H1 (cell line): ENCODE measurements around the gene GPN2. TPM values are rescaled to one million over a fixed set of nuclear protein-coding genes. Genes with fewer than 3 reads are reported as not detected.

Experiments used
- CTCF ChIA-PET: fragments of 300-600 bp; sonication (Branson Sonifier 250); formaldehyde crosslinking; loops from one replicate; lab custom pipeline; 2021; ENCODE audit not compliant: partially characterized antibody; lab: Charles Lee
- POLR2A ChIA-PET: fragments of 300-600 bp; sonication (Branson Sonifier 250); formaldehyde crosslinking; loops from one replicate; lab custom pipeline; 2021; ENCODE audit warnings: inconsistent platforms; ENCODE audit not compliant: partially characterized antibody; lab: Charles Lee
- DNase-seq, 2 experiments: peaks; one replicate each; pipeline versions ENCODE4 v3.0.0 to v3.0.0-alpha.2; 2010 to 2022; ENCODE audit warnings: low spot score in 2 of 2, low read depth in 1 of 2, mixed read lengths in 1 of 2
- FAIRE-seq: peaks from 2 replicates; lab custom pipeline; 2011; peaks lifted over from hg19 to GRCh38; lab: Jason Lieb, UNC
- H2AFZ ChIP-seq: 2 replicates; pipeline ENCODE4 v1.8.1; 2012; ENCODE audit warnings: low read length, inconsistent platforms
- H2AK5ac ChIP-seq: 2 replicates; pipeline ENCODE4 v1.6.1; 2013; ENCODE audit warnings: low read depth, low read length
- H2BK120ac ChIP-seq: replicated peaks from 2 replicates; pipeline ENCODE3; 2013; ENCODE audit warnings: low read depth, low read length, inconsistent platforms
- H2BK12ac ChIP-seq: 2 replicates; pipeline ENCODE4 v1.6.1; 2013; ENCODE audit warnings: low read depth, low read length
- H2BK15ac ChIP-seq: 2 replicates; pipeline ENCODE4 v1.6.1; 2013; ENCODE audit warnings: low read length
- H2BK20ac ChIP-seq: 2 replicates; pipeline ENCODE4 v1.6.1; 2013; ENCODE audit warnings: low read length
- H2BK5ac ChIP-seq: 2 replicates; pipeline ENCODE4 v1.6.1; 2013; ENCODE audit warnings: low read depth, low read length
- H3K14ac ChIP-seq: 2 replicates; pipeline ENCODE4 v1.6.1; 2013; ENCODE audit warnings: inconsistent platforms; ENCODE audit not compliant: insufficient read length
- H3K18ac ChIP-seq: 2 replicates; pipeline ENCODE4 v1.6.1; 2013; ENCODE audit warnings: low read length; ENCODE audit errors: extremely low read depth
- H3K23ac ChIP-seq: 2 replicates; pipeline ENCODE4 v1.6.1; 2013; ENCODE audit warnings: inconsistent platforms; ENCODE audit not compliant: insufficient read length
- H3K23me2 ChIP-seq: 2 replicates; pipeline ENCODE4 v1.6.1; 2013; ENCODE audit warnings: low read depth, low read length
- H3K27ac ChIP-seq: 2 replicates; pipeline ENCODE4 v1.6.1; 2011; ENCODE audit warnings: low read depth, low read length, inconsistent platforms
- H3K27me3 ChIP-seq, 4 experiments: replicated peaks in 1 of 4; 1 replicate in 1 of 4; 2 replicates in 3 of 4; pipeline versions ENCODE4 v1.6.1 to v1.8.1; 2011 to 2013; ENCODE audit warnings: low read length in 3 of 4, mild to moderate bottlenecking in 3 of 4, inconsistent platforms in 2 of 4, mixed read lengths in 2 of 4, moderate library complexity in 1 of 4; ENCODE audit not compliant: control insufficient read depth in 3 of 4, insufficient read depth in 3 of 4; ENCODE audit errors: extremely low read depth in 1 of 4
- H3K36me3 ChIP-seq, 4 experiments: 2 replicates each; pipeline versions ENCODE4 v1.6.1 to v1.8.1; 2011 to 2013; ENCODE audit warnings: mild to moderate bottlenecking in 4 of 4, low read length in 3 of 4, moderate library complexity in 2 of 4, control low read depth in 1 of 4, inconsistent platforms in 1 of 4; ENCODE audit not compliant: insufficient read depth in 4 of 4, control insufficient read depth in 2 of 4
- H3K4ac ChIP-seq: replicated peaks from 2 replicates; pipeline ENCODE3; 2013; ENCODE audit warnings: low read length, low read depth, mixed read lengths, inconsistent platforms; ENCODE audit not compliant: insufficient read length
- H3K4me1 ChIP-seq, 4 experiments: replicated peaks in 1 of 4; 1 replicate in 1 of 4; 2 replicates in 3 of 4; pipeline versions ENCODE4 v1.6.1 to v1.8.1; 2011 to 2013; ENCODE audit warnings: low read length in 3 of 4, inconsistent platforms in 2 of 4, mixed read lengths in 1 of 4; ENCODE audit not compliant: insufficient read depth in 4 of 4, control insufficient read depth in 3 of 4
- H3K4me2 ChIP-seq, 2 experiments: 2 replicates each; pipeline versions ENCODE4 v1.6.1 to v1.8.1; 2011 to 2013; ENCODE audit warnings: low read depth in 2 of 2, low read length in 2 of 2, control low read depth in 1 of 2, inconsistent platforms in 1 of 2, mild to moderate bottlenecking in 1 of 2; ENCODE audit not compliant: insufficient read depth in 1 of 2
- H3K4me3 ChIP-seq, 4 experiments: fragments of 200-600, 300-600 bp in 1 of 4; sonication (generic), shearing (Covaris generic), sonication (Bioruptor Twin) in 1 of 4; 2 replicates each; pipeline versions ENCODE4 v1.5.1 to v1.8.1; 2011 to 2016; ENCODE audit warnings: low read length in 4 of 4, low read depth in 3 of 4, control low read depth in 2 of 4, inconsistent platforms in 2 of 4, mild to moderate bottlenecking in 2 of 4, mixed read lengths in 1 of 4, moderate library complexity in 1 of 4; ENCODE audit not compliant: insufficient read depth in 2 of 4; ENCODE audit errors: extremely low read depth in 1 of 4
- H3K56ac ChIP-seq: replicated peaks from 2 replicates; pipeline ENCODE3; 2013; ENCODE audit warnings: low read depth, mild to moderate bottlenecking, mixed read lengths, low read length, inconsistent platforms; ENCODE audit not compliant: insufficient read length
- H3K79me1 ChIP-seq: 2 replicates; pipeline ENCODE4 v1.6.1; 2013; ENCODE audit warnings: low read depth, low read length, control low read depth
- H3K79me2 ChIP-seq, 2 experiments: 2 replicates each; pipeline versions ENCODE4 v1.6.1 to v1.8.1; 2012 to 2013; ENCODE audit warnings: low read length in 2 of 2, mild to moderate bottlenecking in 2 of 2, inconsistent platforms in 1 of 2; ENCODE audit not compliant: insufficient read depth in 2 of 2, control insufficient read depth in 1 of 2
- H3K9ac ChIP-seq, 4 experiments: replicated peaks in 1 of 4; 1 replicate in 1 of 4; 2 replicates in 3 of 4; pipeline versions ENCODE4 v1.6.1 to v1.8.1; 2011 to 2013; ENCODE audit warnings: low read depth in 3 of 4, low read length in 3 of 4, control low read depth in 2 of 4, mild to moderate bottlenecking in 2 of 4, moderate library complexity in 2 of 4, inconsistent platforms in 1 of 4; ENCODE audit errors: extremely low read depth in 1 of 4
- H3K9me3 ChIP-seq, 2 experiments: 2 replicates each; pipeline versions ENCODE4 v1.6.1 to v1.8.1; 2012 to 2013; ENCODE audit warnings: mild to moderate bottlenecking in 2 of 2, moderate library complexity in 2 of 2, control low read depth in 1 of 2, inconsistent platforms in 1 of 2, low read depth in 1 of 2, low read length in 1 of 2, mixed read lengths in 1 of 2; ENCODE audit not compliant: insufficient read depth in 2 of 2
- H4K20me1 ChIP-seq, 2 experiments: replicated peaks in 1 of 2; 2 replicates each; pipeline versions ENCODE3 to v1.8.1; 2011 to 2013; ENCODE audit warnings: inconsistent platforms in 2 of 2, low read length in 2 of 2, mild to moderate bottlenecking in 1 of 2; ENCODE audit not compliant: insufficient read depth in 2 of 2, control insufficient read depth in 1 of 2
- H4K5ac ChIP-seq: 2 replicates; pipeline ENCODE4 v1.6.1; 2013; ENCODE audit warnings: low read length, low read depth, mixed read lengths, inconsistent platforms; ENCODE audit not compliant: insufficient read length
- H4K8ac ChIP-seq: 2 replicates; pipeline ENCODE4 v1.8.0; 2013; ENCODE audit warnings: mild to moderate bottlenecking, moderate library complexity, low read length, inconsistent platforms; ENCODE audit not compliant: insufficient read depth; ENCODE audit errors: extremely low read depth
- H4K91ac ChIP-seq: replicated peaks from 2 replicates; pipeline ENCODE3; 2013; ENCODE audit warnings: low read length, mixed read lengths, inconsistent platforms; ENCODE audit not compliant: insufficient read length
- RAD21 ChIP-seq, 2 experiments: IDR thresholded peaks in 1 of 2; conservative IDR thresholded peaks in 1 of 2; 2 replicates each; pipeline ENCODE4 v1.6.1; 2011; ENCODE audit warnings: low read depth in 2 of 2, low read length in 2 of 2, improper control_type of control experiment in 1 of 2, inconsistent platforms in 1 of 2, mild to moderate bottlenecking in 1 of 2, moderate library complexity in 1 of 2
- WGBS, 2 experiments: shearing (Covaris generic) in 1 of 2; methylation state at CpG; one replicate each; pipeline versions ENCODE4 v1.1.6 to v1.1.7; 2013 to 2015; ENCODE audit warnings: low lambda C conversion rate in 2 of 2, mixed read lengths in 2 of 2, inconsistent platforms in 1 of 2, low coverage in 1 of 2, missing lambda C conversion rate in 1 of 2; ENCODE audit not compliant: insufficient replicate concordance in 2 of 2, insufficient coverage in 1 of 2, insufficient read length in 1 of 2; ENCODE audit errors: extremely low coverage in 1 of 2, missing lambda C conversion rate in 1 of 2; 5-methylcytosine and 5-hydroxymethylcytosine counted together
- polyA plus RNA-seq, 7 experiments: library from polyadenylated mRNA; depleted of rRNA in 3 of 7; stranded (reverse) in 5 of 7; unstranded in 2 of 7; fragments of >200 nt in 5 of 7; fragments of 200-250 nt in 2 of 7; gene quantifications; 1 replicate in 5 of 7; 2 replicates in 1 of 7; 4 replicates in 1 of 7; pipeline versions ENCODE4 v1.2.1 to v1.2.3, GENCODE V29; 2011 to 2013; ENCODE audit warnings: missing spikeins in 2 of 7, mixed read lengths in 2 of 7
- total RNA-seq: library from RNA; stranded (reverse); fragmentation: NEBNext Ultra II Directional; extraction: Animal tissue kit (Norgen Biotek cat#: 25700); gene quantifications from 2 replicates; pipeline ENCODE4 v1.2.1, GENCODE V29; 2021

The GPN2 gene
- total and polyA plus RNA-seq, 2 of the 8 experiments (the other 6 are each of a cell fraction or from before 2014, with no cell fraction given), result 27.3 to 36.8 TPM

GRCh38 chr1:26936823-26937222 lies 46.7 kb upstream of the GPN2 start:
- Histone ChIP-seq H3K56ac (no peak overlapping the region), H2AFZ (no peak overlapping the region), H2BK15ac (no peak overlapping the region), H3K79me1 (peaks cover 8% of the 10 kb centered on the region; the same call in 1 of the 2 replicates), H4K5ac (no peak overlapping the region), H3K9me3 (no peaks in the 10 kb centered on the region), H3K23ac (no peak overlapping the region), H4K20me1 (peaks cover 8 to 17% of the 10 kb centered on the region in 2 experiments), H2BK120ac (no peak overlapping the region), H3K18ac (no peak overlapping the region), H2BK12ac (no peak overlapping the region), H3K23me2 (no peaks in the 10 kb centered on the region), H4K91ac (no peak overlapping the region), H3K9ac (no peak overlapping the region), H2BK20ac (no peak overlapping the region), H3K4ac (no peak overlapping the region), H3K36me3 (peaks cover 5 to 48% (median 25%) of the 10 kb centered on the region in 4 experiments; a peak in 7 of 8 replicates), H3K27me3 (no peaks in the 10 kb centered on the region), H3K4me3 (no peak overlapping the region), H3K4me2 (no peak overlapping the region), H3K79me2 (peaks cover 0 to 27% of the 10 kb centered on the region in 2 experiments; a peak in 2 of 4 replicates), H2AK5ac (no peak overlapping the region), H2BK5ac (no peak overlapping the region), H3K14ac (no peak overlapping the region), H3K27ac (no peak overlapping the region), H4K8ac (no peak overlapping the region), H3K4me1 (peaks cover 0 to 3% (median 0%) of the 10 kb centered on the region in 4 experiments; a peak in 1 of 7 replicates)
- ChIA-PET CTCF (no interaction called here), POLR2A (interaction anchor here (0.9 to 2.8 kb wide), 6 partner anchors 9 to 37 kb away, joined by 3 to 26 read pairs (median 4); partner anchors contain the start of genes GPATCH3 and KDF1)
- 93% methylated on average over 6 of the region's 6 CpGs; no CpG with 5 or more reads in 1 of the 2 experiments for WGBS, 2 experiments
- no peak for FAIRE-seq
- DNase-seq, result no peak
- TF ChIP-seq RAD21 (IDR thresholded peaks at IDR 0.05 in 1 of 2, conservative IDR thresholded peaks at IDR 0.05 in 1 of 2; ENCODE audit: low read depth in 2 of 2, low read length in 2 of 2), result no peak
